ENCODE measurements around the gene KIAA1755.

The KIAA1755 gene

GRCh38 chr20:38180781-38181180 lies 79.8 kb downstream of the KIAA1755 start:
- DNase-seq (ENCODE audit: low read depth in 2 of 2) = no peak

DNA sequence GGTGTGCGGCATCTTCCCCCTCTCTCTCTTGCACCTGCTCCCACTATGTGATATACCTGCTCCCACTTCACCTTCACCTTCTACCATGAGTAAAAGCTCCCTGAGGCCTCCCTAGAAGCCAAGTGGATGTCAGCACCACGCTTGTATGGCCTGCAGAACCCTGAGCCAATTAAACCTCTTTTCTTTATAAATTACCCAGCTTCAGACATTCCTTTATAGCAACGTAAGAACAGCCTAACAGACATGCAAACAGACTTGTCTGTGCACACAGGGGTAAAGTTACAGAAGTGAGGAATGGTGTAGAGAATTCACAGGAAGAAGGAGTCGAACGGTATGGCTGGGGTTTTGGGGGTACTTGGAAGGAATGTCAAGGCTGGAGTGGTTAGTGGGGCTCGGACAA lies 80.7 kb downstream of the KIAA1755 start:
- no peak for DNase-seq (ENCODE audit: low read depth in 2 of 2)

DNA sequence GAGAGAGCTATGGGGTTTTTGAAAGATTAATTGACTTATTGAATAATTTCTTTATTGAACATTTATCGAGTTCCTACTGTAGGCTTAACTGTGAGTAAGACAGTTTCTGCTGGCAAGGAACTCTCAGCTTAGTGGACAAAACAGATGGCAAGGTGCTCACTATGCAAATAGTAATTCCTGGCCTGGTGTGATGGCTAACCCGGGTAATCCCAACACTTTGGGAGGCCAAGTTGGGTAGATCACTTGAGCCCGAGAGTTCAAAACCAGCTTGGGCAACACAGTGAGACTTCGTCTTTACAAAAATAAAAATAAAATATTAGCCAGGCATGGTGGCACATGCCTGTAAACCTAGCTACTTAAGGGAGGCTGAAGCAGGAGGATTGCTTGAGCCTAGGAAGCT lies 82.0 kb downstream of the KIAA1755 start:
- no peak for DNase-seq (ENCODE audit: low read depth in 2 of 2)

DNA sequence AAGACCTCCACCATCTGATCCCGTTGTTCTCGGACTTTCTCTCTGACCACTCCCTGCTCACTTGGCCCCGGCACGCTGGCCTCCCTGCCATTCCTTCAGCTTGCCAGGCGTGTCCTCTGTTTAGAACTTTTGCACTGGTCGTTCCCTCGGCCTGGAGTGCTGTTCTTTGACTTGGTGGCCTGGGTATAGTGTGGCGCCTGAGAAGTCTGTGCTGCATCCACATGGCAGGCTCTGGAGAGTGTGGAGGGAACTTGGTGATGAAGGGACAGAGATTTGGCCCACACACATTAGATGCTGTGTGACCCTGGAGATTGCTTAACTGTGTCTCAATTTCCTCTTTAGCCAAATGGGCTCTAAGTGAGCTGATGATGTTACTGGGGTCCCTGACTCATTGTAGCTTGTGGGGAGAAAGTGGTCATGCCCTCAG lies 82.5 kb downstream of the KIAA1755 start:
- no peak for DNase-seq (ENCODE audit: low read depth in 2 of 2)

DNA sequence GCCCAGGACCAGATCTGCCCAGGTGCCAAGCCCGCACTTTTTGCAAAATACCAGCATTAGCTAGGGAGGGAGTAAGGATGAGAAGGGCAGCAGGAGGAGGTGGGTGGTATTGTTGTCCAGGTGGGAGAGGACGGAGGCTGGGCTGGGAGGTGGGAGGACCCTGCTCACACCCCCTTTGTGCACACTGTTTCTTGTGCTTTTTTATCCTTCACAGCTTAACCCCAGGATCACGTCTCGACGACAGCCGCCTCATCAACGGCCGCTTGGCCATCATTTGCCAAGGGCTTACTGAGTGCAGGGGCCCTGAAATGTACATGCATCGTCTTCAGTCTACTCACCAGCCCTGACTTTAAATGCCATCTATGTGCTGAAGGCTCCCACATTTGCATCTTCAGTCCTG lies 83.3 kb downstream of the KIAA1755 start:
- no peak for DNase-seq (ENCODE audit: low read depth in 2 of 2)

- DNase-seq (ENCODE audit: low read depth in 2 of 2) = no peak
These were observed 85.0 kb downstream of the KIAA1755 start for GRCh38 chr20:38175304-38176180.

- DNase-seq (ENCODE audit: low read depth in 2 of 2) = no peak
These were observed 87.0 kb downstream of the KIAA1755 start for GRCh38 chr20:38173237-38174156.

DNA sequence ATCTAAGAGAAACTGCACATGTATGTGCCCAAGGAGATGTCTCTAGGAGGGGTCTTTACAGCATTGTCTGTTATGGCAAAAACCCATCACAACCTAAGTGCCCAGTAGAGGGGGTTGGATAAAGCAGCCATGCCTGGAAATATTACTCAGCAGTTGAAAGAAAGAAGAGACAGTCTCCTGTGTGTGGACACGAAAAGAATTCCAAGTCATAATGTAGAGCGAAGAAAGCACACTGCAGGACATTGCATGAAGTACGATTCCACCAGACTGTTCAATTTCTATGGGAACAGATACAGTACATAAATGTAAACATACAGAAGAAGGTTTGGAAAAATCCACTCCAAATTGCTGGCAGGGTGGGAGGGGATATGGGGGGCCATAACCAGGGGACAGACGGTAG lies 88.1 kb downstream of the KIAA1755 start:
- DNase-seq (ENCODE audit: low read depth in 2 of 2) = no peak

DNA sequence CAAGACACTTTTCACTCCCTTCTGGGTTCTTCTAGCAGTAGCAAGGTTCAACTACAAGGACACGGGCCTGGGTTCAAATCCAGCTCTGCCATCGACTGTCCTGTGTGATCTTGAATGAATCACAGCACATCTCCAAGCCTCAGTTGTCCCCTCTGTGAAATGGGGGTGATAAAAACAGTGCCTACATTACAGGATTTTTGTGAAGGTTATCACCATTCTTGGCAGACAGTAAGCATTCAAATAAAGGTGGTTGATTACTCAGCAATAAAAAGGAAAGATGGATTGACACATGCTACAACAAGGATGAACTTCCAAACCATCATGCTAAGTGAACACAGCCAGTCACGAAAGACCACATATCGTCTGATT lies 88.9 kb downstream of the KIAA1755 start:
- DNase-seq (ENCODE audit: low read depth in 2 of 2) = no peak

GRCh38 chr20:38170826-38171674 lies 89.5 kb downstream of the KIAA1755 start:
- no peak for DNase-seq (ENCODE audit: low read depth in 2 of 2)

DNA sequence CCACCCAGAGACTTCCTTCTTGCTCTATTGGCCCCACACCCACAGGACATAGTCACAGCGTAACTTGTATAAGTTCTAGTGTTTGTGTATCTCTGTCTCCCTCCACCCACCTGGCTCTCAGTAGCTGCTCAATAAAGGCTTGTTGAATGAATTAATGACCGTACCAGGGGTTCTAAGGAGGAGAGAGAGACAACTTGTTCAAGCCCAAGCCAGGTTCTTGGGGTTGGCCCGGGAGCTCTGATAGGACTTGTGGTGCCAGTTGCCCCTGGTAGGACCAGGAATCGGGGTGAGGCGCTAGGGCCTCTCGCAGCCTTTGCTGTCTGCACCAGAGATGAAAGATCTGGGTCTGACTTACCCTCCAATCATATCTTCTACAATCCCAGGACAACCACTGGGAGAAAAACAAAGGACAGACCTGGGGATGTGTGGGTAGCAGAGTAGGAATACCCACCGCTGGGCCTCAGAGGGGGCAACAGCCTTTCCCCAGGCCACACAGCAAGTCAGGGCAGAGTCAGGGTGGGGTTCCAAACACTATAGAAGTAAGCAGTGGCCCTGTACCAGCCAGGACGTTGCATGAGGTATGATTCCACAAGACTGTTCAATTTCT lies 90.2 kb downstream of the KIAA1755 start:
- DNase-seq (ENCODE audit: low read depth in 2 of 2) = no peak

DNA sequence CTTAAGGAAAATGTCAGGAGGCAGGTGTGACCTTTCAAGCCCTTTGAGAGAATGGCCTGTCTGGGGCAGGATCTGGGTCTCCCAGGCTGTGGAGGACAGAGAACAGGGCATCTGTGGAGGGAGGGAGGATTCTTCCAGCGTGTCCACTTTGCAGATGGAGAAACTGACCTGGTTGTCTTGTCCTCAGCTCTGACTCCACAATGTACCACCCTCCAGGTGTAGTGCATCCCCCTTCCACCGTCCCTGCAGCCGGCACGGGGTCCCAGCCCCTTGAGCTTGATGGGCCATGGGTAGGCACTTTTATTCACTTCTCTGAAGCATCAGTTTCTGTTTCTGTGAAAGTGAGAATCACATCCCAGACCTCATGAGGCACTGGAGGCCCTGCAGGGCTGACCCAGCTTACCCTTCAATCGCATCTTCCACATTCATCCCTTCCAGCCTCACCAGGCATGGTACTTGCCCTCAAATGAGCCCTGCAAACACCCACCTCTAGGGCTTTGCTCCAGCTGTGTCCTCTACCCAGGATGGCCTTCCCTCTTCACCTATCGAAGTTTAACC lies 90.8 kb downstream of the KIAA1755 start:
- DNase-seq (ENCODE audit: low read depth in 2 of 2) = no peak

DNA sequence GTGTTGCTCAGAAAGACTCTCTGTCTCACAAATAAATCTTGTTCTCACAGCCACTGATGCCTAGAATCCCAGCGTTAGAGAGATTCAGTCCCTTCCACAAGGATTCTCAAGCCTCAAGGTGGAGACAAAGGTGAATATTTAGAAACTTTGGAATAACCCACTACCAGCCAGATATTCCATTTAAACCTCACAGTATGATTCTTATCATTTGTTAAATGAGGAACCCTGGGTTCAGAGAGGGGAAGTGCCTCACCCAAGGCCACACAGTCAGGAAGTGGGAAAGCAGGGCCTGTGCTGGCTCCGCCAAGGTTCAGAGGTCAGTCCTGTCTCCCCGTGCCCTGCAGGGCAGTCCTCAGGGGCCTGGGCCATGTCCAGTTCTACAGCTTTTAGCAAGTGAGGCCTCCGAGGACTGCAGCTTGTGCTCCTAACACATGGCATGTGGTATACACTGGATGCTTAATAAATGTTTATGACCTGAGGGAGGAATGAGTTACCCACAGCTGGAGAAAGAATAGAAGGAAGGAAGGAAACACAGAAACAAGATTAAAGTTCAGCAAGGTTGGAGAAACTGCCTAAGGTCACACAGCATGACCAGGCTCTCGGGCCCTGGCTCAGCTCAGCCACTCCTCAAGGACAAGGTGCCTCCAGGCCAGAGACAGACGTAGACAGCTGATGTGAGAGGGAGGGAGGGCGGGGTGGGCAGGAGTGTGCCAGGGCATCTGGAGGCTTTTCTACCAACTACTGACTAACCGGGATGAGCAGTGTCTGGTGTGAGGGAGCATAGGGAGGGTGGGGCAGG lies 91.5 kb downstream of the KIAA1755 start:
- DNase-seq (ENCODE audit: low read depth in 2 of 2) = no peak

DNA sequence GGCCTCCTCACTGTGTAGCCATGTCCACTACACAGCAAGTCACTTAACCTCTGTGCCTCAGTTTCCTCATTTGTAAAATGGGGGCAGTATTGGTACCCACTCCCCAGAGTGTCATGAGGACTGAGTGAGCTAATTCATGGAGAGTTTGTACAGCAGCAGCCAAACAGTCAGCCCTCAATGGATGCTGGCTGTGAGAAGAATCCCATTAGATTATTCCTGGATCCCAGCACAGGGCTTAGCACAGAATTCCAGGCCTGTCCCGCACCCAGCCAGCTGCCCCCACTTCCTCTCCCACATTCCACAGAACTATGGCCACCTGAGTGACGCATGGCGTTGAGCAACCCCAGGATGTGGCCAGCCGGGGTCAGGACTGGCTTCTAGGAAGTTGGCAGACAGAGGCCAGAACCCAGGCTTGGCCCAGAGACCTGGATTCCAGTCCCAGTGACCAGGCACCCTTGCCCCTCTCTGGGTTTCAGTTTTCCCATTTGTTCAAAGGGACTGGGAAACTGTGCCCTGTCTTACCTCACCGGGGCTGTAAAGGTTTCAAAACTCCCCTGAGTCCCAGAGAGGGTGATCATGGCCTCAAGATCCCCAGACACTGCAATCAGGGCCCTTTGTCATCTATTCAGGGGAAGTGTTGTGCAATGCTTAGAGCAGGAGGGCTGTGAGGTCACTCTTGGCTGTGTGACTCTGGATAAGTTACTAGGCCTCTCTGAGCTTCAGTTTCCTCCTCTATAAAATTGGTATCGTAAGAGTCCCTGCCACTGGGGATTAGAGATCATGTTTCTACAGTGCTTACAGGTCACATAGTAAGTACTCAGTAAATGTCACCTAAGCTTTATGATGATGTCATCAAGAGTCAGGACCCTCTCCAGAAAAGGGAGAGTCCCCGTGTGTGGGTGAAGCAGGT lies 92.4 kb downstream of the KIAA1755 start:
- DNase-seq (ENCODE audit: low read depth in 2 of 2) = no peak

DNA sequence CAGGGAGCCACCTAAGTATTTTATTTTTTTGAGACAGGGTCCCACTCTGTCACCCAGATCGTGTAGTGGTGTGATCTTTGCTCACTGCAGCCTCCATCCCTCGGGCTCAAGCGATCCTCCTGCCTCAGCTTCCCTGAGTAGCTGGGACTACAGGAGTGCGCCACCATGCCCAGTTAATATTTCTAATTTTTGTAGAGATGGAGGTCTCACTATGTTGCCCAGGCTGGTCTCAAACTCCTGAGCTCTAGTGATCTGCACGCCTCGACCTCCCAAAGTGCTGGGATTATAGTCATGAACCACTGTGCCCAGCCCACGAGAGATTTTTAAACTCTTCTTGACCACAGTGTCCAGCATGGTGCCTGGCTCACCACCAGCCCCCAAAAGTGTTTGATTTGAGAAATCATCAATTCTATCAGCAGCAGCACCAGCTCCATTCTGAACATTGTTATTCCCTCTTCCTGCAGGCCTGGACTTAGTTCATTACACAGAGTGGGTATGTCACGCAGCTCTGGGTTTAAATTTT lies 93.1 kb downstream of the KIAA1755 start:
- DNase-seq (ENCODE audit: low read depth in 2 of 2) = no peak

DNA sequence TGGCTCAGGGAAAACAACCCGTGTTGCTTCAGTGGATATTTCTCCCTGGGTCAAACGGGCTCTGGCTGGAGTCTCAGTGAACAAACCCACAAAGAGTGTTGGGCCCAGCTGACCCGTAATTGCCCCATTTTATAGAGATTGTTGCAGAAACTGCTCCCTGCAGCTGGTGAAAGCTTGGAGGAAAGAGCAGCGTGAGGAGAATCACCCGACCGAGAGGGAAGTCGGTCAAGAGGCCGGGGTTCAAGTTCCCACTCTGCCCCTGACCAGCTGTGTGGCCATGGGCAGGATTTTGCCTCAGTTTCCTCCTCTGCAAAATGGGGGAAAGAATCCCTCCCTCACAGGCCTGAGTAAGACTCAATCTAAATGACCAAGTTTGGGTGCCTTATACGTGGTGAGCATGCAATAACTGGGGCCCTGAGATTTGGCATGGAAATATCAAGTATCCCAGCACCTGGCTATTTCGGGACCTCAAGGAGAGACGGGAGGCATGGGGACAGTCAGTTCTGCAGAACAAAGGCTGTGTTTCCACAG lies 93.8 kb downstream of the KIAA1755 start:
- DNase-seq (ENCODE audit: low read depth in 2 of 2) = no peak

GRCh38 chr20:38165966-38166702 lies 94.4 kb downstream of the KIAA1755 start:
- no peak for DNase-seq (ENCODE audit: low read depth in 2 of 2)

All from stimulated activated CD8-positive, alpha-beta memory T cell treated with anti-CD3 and anti-CD28 coated beads, Interleukin-7, amount 100 ng/mL, for 1 hour (primary cell).